Kidney epithelial cell (primary cell): ENCODE data around the gene SS18L1. TPM values are rescaled to one million over a fixed set of nuclear protein-coding genes. Genes with fewer than 3 reads are reported as not detected.

ENCODE experiments used
- DNase-seq: peaks from one replicate; pipeline ENCODE4 v3.0.0-alpha.2; 2010; ENCODE audit warnings: low read depth
- H3K27me3 ChIP-seq: 2 replicates; pipeline ENCODE4 v1.6.0; 2011; ENCODE audit warnings: low read length; ENCODE audit not compliant: control insufficient read depth, insufficient read depth
- H3K36me3 ChIP-seq: 2 replicates; pipeline ENCODE4 v1.5.1; 2011; ENCODE audit warnings: low read length; ENCODE audit not compliant: control insufficient read depth, insufficient read depth
- H3K4me3 ChIP-seq: 2 replicates; pipeline ENCODE4 v1.5.1; 2011; ENCODE audit warnings: low read depth, mild to moderate bottlenecking, control low read depth, low read length
- CTCF ChIP-seq: IDR thresholded peaks from 2 replicates; pipeline ENCODE4 v1.5.1; 2011; ENCODE audit warnings: mild to moderate bottlenecking, moderate library complexity, low read length, control low read depth, inconsistent platforms; ENCODE audit not compliant: insufficient read depth, poor library complexity, severe bottlenecking
- total RNA-seq: library from RNA; depleted of rRNA; stranded (reverse); fragments of >200 nt; gene quantifications from 2 replicates; pipeline ENCODE4 v1.2.3, GENCODE V29; 2015

The SS18L1 gene
- total RNA-seq, 1 donor from 2014 or later: 15.9 TPM

- Histone ChIP-seq H3K36me3 (peaks cover 6% of the 10 kb centered on the region), H3K27me3 (peaks cover 6% of the 10 kb centered on the region), H3K4me3 (peak overlapping the region; percentile 86)
- DNase-seq: no peak
- TF ChIP-seq CTCF: no peak
These were observed 20.0 kb upstream of the SS18L1 start for GRCh38 chr20:62123450-62124118.

GRCh38 chr20:62126141-62126540, 17.4 kb upstream of the SS18L1 start:
- H3K4me3 ChIP-seq: no peak overlapping the region
- no peak for DNase-seq
- H3K27me3 ChIP-seq: no peaks in the 10 kb centered on the region
- no peak for TF ChIP-seq CTCF
- H3K36me3 ChIP-seq: peaks cover 6% of the 10 kb centered on the region

- Histone ChIP-seq H3K27me3 (no peaks in the 10 kb centered on the region), H3K36me3 (peaks cover 6% of the 10 kb centered on the region), H3K4me3 (no peak overlapping the region)
- no peak for DNase-seq
- TF ChIP-seq CTCF: no peak
These were observed 15.8 kb upstream of the SS18L1 start for GRCh38 chr20:62127799-62128198.

- DNase-seq: no peak
- Histone ChIP-seq H3K36me3 (peaks cover 6% of the 10 kb centered on the region), H3K27me3 (no peaks in the 10 kb centered on the region), H3K4me3 (no peak overlapping the region)
- no peak for TF ChIP-seq CTCF
These were observed 15.1 kb upstream of the SS18L1 start for GRCh38 chr20:62128502-62128901.

- peaks cover 6% of the 10 kb centered on the region for H3K36me3 ChIP-seq
- no peaks in the 10 kb centered on the region for H3K27me3 ChIP-seq
- TF ChIP-seq CTCF: no peak
- no peak overlapping the region for H3K4me3 ChIP-seq
- DNase-seq: no peak
These were observed 13.6 kb upstream of the SS18L1 start for GRCh38 chr20:62129731-62130531.
